Psoas muscle (tissue), 8 donors: ENCODE data around the gene ZKSCAN3. TPM values are rescaled to one million over a fixed set of nuclear protein-coding genes. Genes with fewer than 3 reads are reported as not detected.

Source experiments
- ATAC-seq, 4 donors: fragments of 200-7000 bp; cut with Tn5 transposase; one replicate each; pipeline ENCODE4 v1.9.1; 2020; ENCODE audit warnings: moderate library complexity in 3 of 4, mild to moderate bottlenecking in 2 of 4
- DNase-seq, 2 donors: peaks; one replicate each; pipeline ENCODE4 v3.0.0-alpha.2; 2020
- H3K27ac ChIP-seq: fragments of 200-600 bp; one replicate; pipeline ENCODE4 v1.8.0; 2022
- H3K27me3 ChIP-seq, 3 donors: fragments of 200-600 bp in 1 of 3; one replicate each; pipeline versions ENCODE4 v1.6.1 to v1.8.0; 2013 to 2022; ENCODE audit warnings: low read length in 2 of 3, mild to moderate bottlenecking in 2 of 3, moderate library complexity in 1 of 3; ENCODE audit not compliant: insufficient read depth in 3 of 3
- H3K36me3 ChIP-seq, 2 donors: fragments of 200-600 bp in 1 of 2; one replicate each; pipeline versions ENCODE4 v1.6.1 to v1.8.0; 2013 to 2022; ENCODE audit warnings: low read depth in 1 of 2, mild to moderate bottlenecking in 1 of 2, moderate library complexity in 1 of 2; ENCODE audit not compliant: insufficient read depth in 1 of 2
- H3K4me1 ChIP-seq: fragments of 200-600 bp; one replicate; pipeline ENCODE4 v1.8.0; 2022
- H3K4me3 ChIP-seq: fragments of 200-600 bp; one replicate; pipeline ENCODE4 v1.8.0; 2022; ENCODE audit warnings: mild to moderate bottlenecking
- H3K9me3 ChIP-seq: fragments of 200-600 bp; one replicate; pipeline ENCODE4 v1.8.0; 2022
- CTCF ChIP-seq: fragments of 200-600 bp; IDR thresholded peaks from one replicate; pipeline ENCODE4 v1.8.0; 2022; ENCODE audit warnings: antibody characterized with exemption
- WGBS, 3 donors: extraction: QIAGEN DNeasy Blood & Tissue Kit; methylation state at CpG; one replicate each; pipeline versions ENCODE4 v1.1.6 to v1.1.7; 2013; 5-methylcytosine and 5-hydroxymethylcytosine counted together
- intact Hi-C, 2 donors: fragments of 100-400 bp; cut with DNase I; formaldehyde crosslinking; loops; one replicate each; pipeline versions ENCODE4 v1.11.0 to v1.14.2; 2022
- polyA plus RNA-seq, 3 donors: library from polyadenylated mRNA; stranded (reverse); fragments of 200-250 nt; gene quantifications; one replicate each; pipeline ENCODE4 v1.2.3, GENCODE V29; 2013
- total RNA-seq, 4 donors: library from RNA; stranded (reverse); fragmentation: NEBNext Ultra II Directional in 2 of 4; extraction: Animal tissue kit (Norgen Biotek cat#: 25700) in 2 of 4; gene quantifications; one replicate each; pipeline versions ENCODE4 v1.2.1 to v1.2.4, GENCODE V29; 2021 to 2023
- donor health status: healthy with polysubstance abuse.
- donor health status: DM: no; HTN: no; CAD: no; lungs with moderate emphysema.
- donor health status: Bipolar disorder and iron deficiency.
- donor health status: healthy.
- donor health status: DM: yes; HTN: yes; CAD: no.
- donor health status: DM: no; HTN: no; CAD: no.
- donor health status: DM: no; HTN: no; CAD: no.
- donor health status: DM: yes; HTN: yes; CAD: no.

Gene ZKSCAN3
- total and polyA plus RNA-seq, 7 donors = 1.3 to 4.6 (median 2.5) TPM

GRCh38 chr6:28330041-28330440, 19.7 kb upstream of the ZKSCAN3 start:
- DNase-seq (no peak), ATAC-seq (no peak)
- Histone ChIP-seq H3K4me3 (no peak overlapping the region), H3K27me3 (no peaks in the 10 kb centered on the region), H3K9me3 (peaks cover 34% of the 10 kb centered on the region), H3K36me3 (peaks cover 21 to 44% of the 10 kb centered on the region in 2 donors), H3K4me1 (no peaks in the 10 kb centered on the region), H3K27ac (no peak overlapping the region)
- 76 to 84% (median 81%) methylated on average over 1 of the region's 1 CpG for WGBS, 3 donors
- intact Hi-C loops = no loop called here
- TF ChIP-seq CTCF = no peak

GRCh38 chr6:28333047-28333446, 16.7 kb upstream of the ZKSCAN3 start:
- ATAC-seq (no peak), DNase-seq (no peak)
- intact Hi-C loops = no loop called here
- Histone ChIP-seq H3K4me3 (no peak overlapping the region), H3K36me3 (peaks cover 0 to 14% of the 10 kb centered on the region in 2 donors), H3K27me3 (no peaks in the 10 kb centered on the region), H3K9me3 (peaks cover 7% of the 10 kb centered on the region), H3K4me1 (peaks cover 8% of the 10 kb centered on the region), H3K27ac (no peak overlapping the region)
- no peak for TF ChIP-seq CTCF
- 91 to 100% (median 94%) methylated on average over 2 of the region's 2 CpGs for WGBS, 3 donors

- DNase-seq = no peak
- Histone ChIP-seq H3K27ac (no peak overlapping the region), H3K36me3 (peaks cover 0 to 13% of the 10 kb centered on the region in 2 donors), H3K4me3 (no peak overlapping the region), H3K27me3 (no peaks in the 10 kb centered on the region), H3K9me3 (peaks cover 4% of the 10 kb centered on the region), H3K4me1 (peaks cover 8% of the 10 kb centered on the region)
- no peak for ATAC-seq
- intact Hi-C loops = no loop called here
- WGBS, 3 donors = 82 to 86% (median 83%) methylated on average over 1 of the region's 1 CpG
- TF ChIP-seq CTCF = no peak
Observed at GRCh38 chr6:28333599-28334018, 16.1 kb upstream of the ZKSCAN3 start.

- Histone ChIP-seq H3K4me1 (peaks cover 8% of the 10 kb centered on the region), H3K27ac (peak overlapping the region; percentile 96), H3K36me3 (peaks cover 0 to 5% of the 10 kb centered on the region in 2 donors), H3K4me3 (peak overlapping the region; percentile 90), H3K27me3 (no peaks in the 10 kb centered on the region), H3K9me3 (no peaks in the 10 kb centered on the region)
- 82 to 89% (median 86%) methylated on average over 7 of the region's 7 CpGs for WGBS, 3 donors
- TF ChIP-seq CTCF = no peak
- ATAC-seq (no peak), DNase-seq (no peak)
- intact Hi-C loops = loop anchor here in 1 of 2 donors (5.0 kb wide), 2 partner anchors 52 to 197 kb away; partner anchors contain the start of gene PGBD1
Observed at GRCh38 chr6:28334286-28335039, 15.3 kb upstream of the ZKSCAN3 start.
